KBM-7 (cell line): ENCODE results near the gene IGFL2.
"Not testable (repeated sequence)": the region's sequence is repeated elsewhere in the genome, so short reads cannot be mapped to it uniquely, and the experiment has no call there.

Experiments
- DNase-seq: peaks from one replicate; pipeline ENCODE4 v3.0.0-alpha.2; 2015
- in situ Hi-C: fragments of 300-500 bp; cut with MboI; formaldehyde crosslinking; loops from 2 replicates; pipeline ENCODE4 v1.14.3; 2020; ENCODE audit warnings: low sequenced_read_pairs, low pct_unique_long_range_greater_than_20kb, mixed read lengths

Gene IGFL2

GRCh38 chr19:46184775-46185710 is 37.0 kb downstream of the IGFL2 start:
- DNase-seq, in situ Hi-C loops: not testable (repeated sequence)

DNA sequence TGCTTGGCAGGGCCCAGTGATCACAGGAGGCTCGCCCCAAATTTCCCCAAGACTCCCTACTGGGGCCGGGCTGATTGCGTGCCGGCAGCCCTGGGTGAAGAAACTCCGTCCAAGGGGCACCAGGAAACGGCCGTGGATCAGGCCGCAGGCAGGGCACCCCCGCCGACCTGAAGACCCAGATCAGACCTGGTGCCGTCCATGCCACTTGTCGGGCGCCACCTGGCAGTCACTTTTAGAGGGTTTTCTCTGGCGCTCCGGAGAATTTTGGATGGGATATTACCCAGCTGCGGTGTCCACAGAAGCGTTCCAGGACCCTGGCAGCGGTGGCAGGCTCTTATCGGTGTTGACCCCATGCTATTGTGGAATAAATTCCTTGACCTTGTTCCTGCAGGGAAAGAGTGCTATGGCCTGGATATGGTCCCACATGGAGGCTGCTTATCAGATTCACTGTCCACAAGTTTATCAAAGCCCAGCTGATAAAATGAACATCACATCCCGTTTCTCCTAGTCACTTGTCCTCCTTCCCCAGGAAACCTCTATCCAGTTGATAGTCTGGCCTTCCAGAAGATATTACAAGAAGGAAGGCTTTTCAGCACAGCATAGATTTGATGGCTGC is 38.2 kb downstream of the IGFL2 start:
- in situ Hi-C loops = no loop called here
- no peak for DNase-seq

- in situ Hi-C loops = no loop called here
- DNase-seq = no peak
Measured at GRCh38 chr19:46186717-46187101, 38.7 kb downstream of the IGFL2 start.

GRCh38 chr19:46189971-46190888 is 42.2 kb downstream of the IGFL2 start:
- no peak for DNase-seq

GRCh38 chr19:46191356-46191755 is 43.3 kb downstream of the IGFL2 start:
- no peak for DNase-seq
- in situ Hi-C loops = no loop called here

More at GRCh38 chr19:46189971-46190888, 42.2 kb downstream of the IGFL2 start:
- in situ Hi-C loops = no loop called here

DNA sequence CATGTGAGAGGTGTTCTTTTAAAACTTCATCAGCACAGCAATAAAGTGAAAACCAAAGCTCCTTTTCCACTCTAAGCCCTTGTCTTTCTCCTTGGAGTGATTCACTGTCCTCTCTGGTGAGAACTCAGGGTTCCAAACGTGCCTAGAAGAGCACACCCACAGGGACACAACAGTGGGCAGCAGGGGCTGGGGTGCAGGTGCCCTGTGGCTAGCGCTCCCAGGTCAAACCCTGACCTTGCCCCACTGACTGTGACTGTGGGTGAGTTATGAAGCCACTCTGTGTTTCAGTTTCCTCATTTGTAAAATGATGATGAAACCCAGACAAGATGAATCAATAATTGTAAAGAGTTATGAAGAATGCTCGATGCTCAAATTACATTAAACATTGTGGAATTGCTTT is 43.9 kb downstream of the IGFL2 start:
- DNase-seq = no peak
- in situ Hi-C loops = no loop called here

DNA sequence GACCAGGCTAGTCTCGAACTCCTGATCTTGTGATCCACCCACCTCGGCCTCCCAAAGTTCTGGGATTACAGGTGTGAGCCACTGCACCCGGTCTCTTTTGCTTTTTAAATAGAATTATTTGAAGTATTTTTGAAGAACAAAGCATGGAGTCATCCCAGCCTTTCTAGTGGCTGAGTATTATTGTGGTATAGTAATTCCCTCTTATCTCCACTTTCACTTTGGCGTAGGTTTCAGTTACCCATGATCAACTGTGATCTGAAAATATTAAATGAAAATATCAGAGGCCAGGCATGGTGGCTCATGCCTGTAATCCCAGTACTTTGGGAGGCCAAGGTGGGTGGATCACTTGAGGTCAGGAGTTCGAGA is 44.6 kb downstream of the IGFL2 start:
- in situ Hi-C loops, DNase-seq: not testable (repeated sequence)

DNA sequence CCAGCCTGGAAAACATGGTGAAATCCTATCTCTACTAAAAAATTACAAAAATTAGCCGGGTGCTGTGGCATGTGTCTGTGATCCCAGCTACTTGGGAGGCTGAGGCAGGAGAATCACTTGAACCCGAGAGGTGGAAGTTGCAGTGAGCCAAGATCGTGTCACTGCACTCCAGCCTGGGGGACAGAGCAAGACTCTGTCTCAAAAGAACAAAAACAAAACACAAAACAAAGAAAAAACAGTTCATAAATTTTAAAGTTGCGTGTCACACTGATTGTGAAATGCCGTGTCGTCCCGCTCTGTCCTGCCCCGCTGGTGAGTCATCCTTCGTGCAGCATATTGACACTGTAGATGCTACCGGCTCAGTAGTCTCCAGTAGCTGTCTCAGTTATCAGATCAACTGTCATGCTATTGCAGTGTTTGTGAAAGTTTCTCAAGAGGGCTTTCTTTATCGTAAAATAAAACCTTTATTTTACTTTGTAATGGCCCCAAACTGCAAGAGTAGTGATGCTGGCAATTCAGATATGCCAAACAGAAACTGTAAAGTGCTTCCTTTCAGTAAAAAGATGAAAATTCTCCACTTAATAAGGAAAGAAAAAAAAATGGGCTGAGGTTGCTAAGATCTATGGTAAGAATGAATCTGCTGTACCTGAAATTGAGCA is 45.1 kb downstream of the IGFL2 start:
- in situ Hi-C loops = no loop called here
- DNase-seq = peak; percentile 39

DNA sequence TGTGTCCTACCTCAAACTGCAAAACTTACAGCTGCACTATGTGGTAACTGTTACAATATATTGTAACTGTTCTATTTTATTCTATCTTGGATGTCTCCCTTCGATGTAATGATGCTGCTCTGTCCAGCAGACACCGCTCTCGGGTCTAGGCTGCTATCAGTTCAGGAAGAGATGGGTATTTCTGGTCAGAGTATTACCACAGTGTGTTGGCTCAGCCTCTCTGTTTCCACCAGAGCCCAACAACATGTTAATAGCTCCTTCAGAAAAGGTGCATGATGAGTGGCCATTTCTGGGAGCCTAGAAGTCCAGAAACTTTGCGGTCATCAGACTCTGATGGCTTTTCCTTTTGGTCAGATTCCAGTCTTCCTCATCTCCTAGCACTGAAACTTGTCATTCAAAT is 45.6 kb downstream of the IGFL2 start:
- no peak for DNase-seq
- in situ Hi-C loops = no loop called here

- DNase-seq = no peak
- in situ Hi-C loops = no loop called here
Measured at GRCh38 chr19:46195104-46195503, 47.1 kb downstream of the IGFL2 start.

GRCh38 chr19:46195919-46196318 is 47.9 kb downstream of the IGFL2 start:
- in situ Hi-C loops, DNase-seq: not testable (repeated sequence)

DNA sequence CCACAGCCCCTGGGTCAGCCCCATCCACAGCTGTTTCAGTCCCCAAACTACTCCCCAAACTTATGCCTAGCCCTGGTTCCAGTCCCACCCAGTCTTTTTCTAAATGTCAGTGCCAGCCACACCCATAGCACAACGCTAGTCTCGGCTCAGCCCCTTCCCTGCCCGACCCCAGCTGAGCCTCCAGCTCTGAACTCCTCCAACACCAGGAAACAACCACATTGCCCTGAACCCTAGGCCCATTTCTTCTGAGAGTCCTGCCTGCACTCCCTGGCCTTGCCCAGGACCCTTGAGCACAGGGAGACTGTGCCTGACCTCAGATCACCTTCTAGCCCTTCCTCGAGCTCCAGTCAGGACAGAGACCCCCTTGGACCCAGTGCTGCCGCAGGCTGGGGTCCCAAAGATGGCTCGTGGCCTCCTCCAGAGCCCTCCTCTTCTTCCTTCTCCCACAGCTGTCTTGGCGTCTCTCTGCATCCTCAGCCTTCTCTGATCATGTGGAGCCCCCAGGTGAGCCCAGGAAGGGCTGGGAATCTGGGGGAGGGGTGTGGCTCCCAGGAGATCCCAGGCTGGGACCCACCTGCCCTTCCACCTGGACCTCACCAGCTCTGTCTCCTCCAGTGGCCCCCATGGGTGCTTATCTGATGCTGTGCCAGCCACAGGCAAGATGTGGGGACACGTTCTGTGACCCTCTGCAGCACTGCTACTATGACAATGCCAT is 48.5 kb downstream of the IGFL2 start:
- no peak for DNase-seq
- in situ Hi-C loops = no loop called here

DNA sequence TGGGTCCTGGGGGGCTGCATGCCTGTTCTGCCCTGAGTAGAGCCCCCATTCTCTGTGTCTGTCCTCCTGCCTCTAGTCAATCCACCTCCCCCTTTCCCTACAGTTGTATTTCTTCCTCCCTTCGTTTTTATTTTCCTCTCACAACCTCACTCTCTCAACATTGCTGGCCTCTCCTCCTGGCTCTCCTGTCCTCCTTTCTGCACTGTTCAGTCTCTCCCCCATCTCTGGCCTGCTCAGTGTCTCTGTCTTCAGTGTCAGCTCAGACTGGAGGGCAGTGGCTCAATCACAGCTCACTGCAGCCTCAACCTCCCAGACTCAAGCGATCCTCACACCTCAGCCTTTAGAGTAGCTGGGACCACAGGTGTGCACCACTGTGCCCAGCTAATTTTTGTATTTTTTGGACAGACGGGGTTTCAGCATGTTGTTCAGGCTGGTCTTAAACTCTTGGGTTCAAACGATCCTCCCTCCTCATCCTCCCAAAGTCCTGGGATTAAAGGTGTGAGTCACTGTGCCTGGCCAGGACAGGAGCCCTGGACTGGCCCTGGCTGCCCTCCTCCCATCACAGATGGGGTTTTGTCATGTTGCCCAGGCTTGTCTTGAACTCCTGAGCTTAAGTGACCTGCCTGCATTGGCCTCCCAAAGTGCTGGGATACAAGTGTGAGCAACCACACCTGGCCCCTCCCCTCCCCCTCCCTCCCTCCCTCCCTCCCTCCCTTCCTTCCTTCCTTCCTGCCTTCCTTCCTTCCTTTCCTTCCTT is 49.5 kb downstream of the IGFL2 start:
- no peak for DNase-seq
- in situ Hi-C loops = no loop called here

DNA sequence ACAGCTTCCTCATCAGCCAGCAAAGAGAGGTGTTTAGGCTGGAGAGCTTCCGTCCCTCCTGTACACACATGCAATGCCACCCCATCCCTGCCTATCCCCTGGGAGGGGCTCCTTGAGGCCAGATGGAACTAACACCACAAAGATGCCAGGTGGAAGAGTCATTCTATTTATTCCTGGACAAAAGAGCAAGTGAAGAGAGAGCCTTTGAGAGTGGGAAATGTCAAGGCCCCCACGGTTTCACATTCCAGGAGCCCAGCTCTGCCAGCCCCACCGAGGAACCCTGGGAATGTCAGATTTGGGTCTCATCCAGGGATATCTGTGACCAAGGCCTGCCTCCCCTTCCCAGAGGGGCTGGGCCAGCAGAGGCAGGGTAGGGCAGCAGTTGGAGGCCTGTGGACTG is 50.7 kb downstream of the IGFL2 start:
- DNase-seq = no peak
- in situ Hi-C loops = no loop called here

DNA sequence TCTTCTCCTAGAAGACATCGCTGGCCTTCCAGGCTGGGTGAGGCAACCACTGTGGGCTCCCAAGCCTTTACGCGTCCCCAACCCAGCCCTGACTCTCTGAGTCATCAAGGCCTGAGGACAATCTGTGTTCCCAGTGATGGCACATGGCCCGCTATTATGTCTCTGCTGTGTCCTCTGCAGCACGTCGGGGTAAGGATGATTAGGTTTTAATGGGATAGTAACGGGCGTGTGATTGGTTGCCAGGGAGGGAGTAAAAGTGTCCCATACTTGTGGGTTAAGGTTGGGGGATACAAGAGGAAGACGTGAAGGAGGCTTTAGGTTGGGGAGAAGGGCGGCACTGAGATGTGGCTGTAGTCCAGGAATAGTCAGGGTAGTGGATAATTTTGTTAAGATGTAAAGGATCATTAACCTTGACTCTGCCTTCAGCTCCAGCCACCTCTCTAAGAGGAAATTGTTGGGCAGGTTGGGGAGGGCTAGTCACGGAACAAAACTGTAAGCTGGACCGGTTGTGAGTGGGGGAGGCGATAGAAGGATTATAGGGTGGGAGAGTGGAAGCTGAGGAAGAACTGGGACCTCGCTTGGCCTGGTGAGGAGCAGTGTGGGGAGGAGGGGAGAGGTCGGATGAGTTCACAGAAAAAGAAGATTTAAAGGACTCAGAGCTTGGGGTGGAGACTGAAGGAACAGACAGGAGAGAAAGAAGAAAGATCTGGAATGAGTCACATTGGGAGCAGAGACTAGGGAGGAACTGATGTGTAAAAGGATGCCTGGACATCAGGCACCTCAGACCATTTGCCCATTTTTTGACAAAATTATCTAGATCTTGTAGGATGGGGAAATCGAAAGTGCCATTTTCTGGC is 53.6 kb downstream of the IGFL2 start:
- in situ Hi-C loops = no loop called here
- no peak for DNase-seq

GRCh38 chr19:46202426-46202825 is 54.4 kb downstream of the IGFL2 start:
- no peak for DNase-seq
- in situ Hi-C loops = no loop called here
